HG02798 (cell line): ENCODE results near the gene ZNF536.
"Not testable (repeated sequence)": the region's sequence is repeated elsewhere in the genome, so short reads cannot be mapped to it uniquely, and the experiment has no call there.

ENCODE experiments used
- ATAC-seq: cut with Tn5 transposase; IDR thresholded peaks from one replicate; pipeline ENCODE4 v1.9.1; 2021; ENCODE audit warnings: mild to moderate bottlenecking; ENCODE audit not compliant: unreplicated experiment, poor library complexity

The ZNF536 gene

DNA sequence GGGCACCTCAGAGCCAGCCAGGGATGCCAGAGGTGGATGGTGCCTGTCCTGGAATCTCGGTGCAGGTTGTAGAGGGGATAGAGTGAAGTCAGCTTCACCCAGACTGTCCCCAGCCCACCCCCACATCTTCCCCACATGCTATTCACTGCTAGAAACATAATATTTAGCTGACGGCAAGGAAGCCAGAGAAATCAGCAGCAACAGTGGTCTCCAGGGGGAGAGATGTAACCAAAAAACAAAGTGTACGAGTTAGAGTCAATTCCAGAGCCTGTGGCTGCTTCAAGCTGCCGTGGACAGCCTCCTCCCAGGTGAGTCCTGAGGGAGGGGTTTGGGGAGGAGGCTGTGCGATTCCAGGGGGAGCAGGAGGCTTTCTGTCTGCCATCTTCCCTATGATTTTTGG, 97.6 kb downstream of the ZNF536 start:
- no peak for ATAC-seq

DNA sequence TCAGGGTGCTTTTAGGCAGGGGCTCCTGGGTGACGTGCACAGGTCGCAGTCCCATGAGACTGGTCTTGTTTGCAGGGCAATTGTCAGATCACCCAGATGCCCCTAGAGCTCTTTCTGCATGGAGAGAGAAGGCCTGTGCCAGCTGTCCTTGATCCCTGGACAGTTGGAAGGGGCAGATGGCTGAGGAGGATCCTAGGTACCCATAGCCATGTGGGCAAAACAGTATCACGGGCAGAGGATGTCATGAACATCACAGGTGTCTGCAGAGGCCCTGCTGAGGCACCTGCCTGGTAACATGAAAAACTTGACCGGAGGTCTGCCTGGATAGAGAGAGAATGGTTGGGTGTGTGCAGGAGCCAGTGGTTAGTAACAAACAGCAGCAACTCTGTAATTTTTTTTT, 99.3 kb downstream of the ZNF536 start:
- ATAC-seq = no peak

DNA sequence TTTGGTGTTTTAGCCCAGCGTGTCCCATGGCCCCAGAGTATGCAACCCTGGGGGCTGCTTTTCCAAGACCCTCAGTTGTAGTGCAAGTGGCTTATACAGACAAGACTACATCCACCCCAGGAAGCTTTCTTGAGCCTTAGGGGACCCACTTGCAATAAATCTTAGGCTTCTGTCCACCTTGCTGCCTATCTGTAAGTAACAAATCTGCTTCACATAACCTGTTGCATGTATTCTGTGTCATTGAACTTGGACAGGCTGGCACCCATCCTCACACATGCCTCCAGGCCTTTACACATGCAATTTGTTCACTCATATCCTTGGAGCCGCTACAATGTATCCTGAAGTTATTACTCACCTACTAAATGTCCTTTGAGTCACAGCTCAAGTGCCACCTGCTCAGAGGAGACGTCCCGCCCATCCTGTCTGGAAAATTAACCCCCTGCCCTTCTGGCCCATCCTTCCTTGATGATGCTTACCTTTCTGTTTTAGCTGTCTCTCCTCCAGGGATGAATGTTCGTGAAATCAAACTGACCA, 101.2 kb downstream of the ZNF536 start:
- ATAC-seq = no peak

DNA sequence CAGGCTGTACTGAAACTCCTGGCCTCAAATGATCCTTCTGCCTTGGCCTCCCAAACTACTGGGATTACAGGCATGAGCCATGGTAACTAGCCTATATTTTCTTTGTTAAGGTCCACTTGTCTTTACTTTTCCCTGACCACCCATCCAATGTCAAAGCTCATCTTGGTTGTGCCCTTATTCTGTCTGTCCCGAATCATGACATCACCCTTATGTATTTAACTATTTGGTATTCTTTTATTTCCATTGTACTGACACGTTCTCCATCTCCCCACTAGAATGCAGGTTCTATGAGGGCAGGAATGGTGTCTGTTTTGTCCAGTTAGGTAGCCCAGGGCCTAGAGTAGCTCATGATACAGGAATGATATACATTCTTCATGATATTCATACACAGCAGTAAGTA, 104.8 kb downstream of the ZNF536 start:
- ATAC-seq = no peak

DNA sequence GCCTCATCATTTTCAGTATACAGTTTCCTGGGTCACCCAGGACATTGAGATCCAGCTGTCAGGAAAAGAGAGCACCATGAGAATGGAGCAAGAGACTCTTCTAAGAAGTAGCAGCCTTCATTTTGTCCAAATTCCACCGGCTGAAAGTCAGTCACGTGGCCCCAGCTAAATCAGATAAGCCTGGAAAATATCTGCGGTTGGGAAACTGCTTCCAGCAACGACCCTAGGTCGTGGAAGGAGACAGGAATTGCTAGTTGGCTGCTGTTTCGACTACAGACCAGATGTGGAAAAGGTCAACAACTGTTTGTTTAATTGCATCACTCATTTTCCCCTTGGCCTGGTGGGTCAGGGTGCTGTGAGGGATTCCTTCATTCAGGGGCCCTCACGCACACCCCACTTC, 107.0 kb downstream of the ZNF536 start:
- no peak for ATAC-seq

DNA sequence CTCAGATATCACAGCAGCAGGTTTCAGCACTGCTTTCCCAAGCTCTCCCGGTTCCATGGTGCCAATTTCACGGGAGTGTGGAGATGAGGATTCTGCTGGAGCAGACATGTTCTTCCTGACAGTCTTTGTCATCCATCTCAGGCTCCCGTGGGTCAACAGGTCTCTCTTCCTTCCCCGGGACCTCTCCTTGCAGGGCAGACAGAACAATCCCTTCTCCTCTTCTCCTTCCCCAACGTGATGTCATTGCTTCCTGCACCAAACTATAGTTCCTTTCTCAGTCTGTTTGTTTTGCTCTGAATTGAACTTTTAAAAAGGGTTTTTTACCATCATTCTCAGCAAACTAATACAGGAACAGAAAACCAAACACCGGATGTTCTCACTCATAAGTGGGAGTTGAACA, 107.9 kb downstream of the ZNF536 start:
- ATAC-seq = no peak

DNA sequence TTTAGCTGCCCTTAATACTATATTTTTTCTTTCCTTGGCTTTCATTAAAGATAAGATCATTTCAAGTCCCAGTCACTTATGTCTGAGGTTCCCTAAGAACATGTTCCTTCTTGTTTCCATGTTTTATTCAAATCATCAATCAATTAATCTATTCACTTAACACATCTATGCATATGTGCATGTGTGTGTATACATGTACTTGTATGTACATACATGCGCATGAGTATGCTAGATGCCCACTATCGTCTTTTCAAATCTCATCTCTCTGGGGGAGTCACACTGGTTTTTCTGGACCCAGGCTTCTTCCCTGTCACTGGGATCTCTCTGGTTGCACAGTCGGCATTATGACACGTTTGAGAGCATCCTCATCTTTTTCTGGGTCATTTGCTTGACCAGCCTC, 108.9 kb downstream of the ZNF536 start:
- ATAC-seq = no peak

DNA sequence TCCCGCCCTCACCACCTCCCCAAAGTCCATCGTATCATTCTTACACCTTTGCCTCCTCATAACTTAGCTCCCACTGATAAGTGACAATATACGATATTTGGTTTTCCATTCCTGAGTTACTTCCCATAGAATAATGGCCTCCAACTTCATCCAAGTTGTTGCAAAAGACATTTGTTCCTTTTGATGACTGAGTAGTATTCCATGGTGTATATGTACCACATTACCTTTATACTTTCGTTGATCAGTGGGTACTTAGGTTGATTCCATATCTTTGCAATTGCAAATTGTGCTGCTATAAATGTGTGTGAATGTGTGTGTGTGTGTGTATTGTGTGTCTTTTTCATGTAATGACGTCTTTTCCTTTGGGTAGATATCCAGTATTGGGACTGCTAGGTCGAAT, 109.6 kb downstream of the ZNF536 start:
- no peak for ATAC-seq

DNA sequence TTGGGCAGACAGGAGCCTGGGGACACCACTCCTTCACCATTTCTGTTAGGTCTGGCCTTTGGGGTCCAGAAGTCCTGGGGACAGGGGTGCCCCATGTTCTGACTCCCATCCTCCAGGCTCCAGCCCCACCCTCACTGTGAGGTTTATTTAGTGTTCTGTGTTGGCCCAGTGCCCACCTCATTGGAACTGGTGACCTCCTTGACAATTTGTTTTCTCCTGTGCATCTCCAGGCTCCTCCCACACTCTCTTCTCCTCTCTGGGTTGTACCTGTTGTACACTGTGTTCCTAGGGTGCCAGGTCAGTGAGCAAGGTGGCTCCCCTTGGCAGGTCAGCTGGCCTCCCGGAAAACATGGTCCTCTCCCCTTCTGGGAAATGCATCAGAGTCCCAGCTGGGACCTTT, 110.8 kb downstream of the ZNF536 start:
- no peak for ATAC-seq

DNA sequence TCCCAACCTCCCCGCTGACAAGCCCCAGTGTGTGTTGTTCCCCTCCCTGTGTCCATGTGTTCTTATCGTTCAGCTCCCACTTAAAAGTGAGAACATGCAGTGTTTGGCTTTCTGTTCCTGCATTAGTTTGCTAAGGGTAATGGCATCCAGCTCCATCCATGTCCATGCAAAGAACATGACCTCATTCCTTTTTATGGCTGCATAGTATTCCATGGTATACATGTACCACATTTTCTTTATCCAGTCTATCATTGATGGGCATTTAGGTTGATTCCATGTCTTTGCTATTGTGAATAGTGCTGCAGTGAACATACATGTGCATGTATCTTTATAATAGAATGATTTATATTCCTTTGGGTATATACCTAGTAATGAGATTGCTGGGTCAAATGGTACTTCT, 114.1 kb downstream of the ZNF536 start:
- not testable (repeated sequence) for ATAC-seq

DNA sequence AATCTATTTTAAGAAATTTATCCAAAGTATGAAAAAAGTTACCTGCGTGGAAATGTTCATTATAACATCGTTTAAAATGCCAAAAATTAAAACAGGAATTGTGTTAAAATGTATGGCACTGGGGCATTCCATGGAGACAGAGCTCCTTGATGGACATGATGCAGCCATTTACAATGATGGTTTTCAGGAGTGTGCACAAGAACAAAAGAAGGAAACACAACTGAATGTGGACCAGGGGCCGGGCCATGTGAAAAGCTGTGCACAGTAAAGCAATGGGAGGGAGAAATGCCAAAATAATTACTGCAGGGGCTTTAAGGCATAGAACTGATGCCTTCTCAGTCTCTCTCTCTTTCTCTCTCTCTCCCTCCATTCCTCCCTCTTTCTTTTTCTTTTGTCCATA, 115.0 kb downstream of the ZNF536 start:
- no peak for ATAC-seq

DNA sequence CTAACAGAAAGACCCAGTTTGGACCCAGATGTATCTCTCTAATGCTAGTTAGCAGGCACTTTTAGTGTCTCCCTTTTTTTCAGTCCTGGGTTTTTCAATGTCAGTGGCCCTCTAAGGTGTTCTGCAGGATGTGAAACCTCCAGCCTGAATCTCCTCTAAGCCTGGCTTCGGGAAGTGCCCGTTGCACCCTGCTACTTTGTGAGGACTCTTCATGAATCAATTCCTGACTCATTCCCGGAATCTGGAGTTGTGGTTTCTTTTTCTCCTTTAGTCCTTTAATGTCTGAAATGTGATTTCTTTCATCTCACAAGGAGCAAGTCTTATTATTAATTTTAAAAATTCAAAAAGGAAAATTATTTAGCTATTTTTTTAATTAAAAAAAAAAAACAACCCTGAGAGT, 116.0 kb downstream of the ZNF536 start:
- no peak for ATAC-seq

DNA sequence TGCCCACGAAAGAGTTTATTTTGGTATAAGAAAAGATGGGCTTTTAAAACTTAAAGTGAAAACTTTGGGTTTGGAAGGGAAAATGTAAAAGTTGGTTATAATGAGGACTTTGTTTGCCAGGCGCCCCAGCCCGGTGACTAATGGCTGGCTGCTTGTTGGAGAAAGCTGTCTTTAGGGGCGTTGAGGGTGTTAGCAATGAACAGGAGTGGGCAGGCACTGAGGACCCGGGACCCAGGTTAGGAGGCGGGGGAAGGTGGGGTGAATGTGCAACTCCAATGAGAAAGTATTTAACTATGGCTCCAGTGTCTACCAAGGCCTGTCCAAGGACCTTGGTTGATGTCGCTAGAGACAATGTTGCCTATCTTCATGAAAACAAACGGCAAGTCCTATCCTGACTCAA, 118.6 kb downstream of the ZNF536 start:
- ATAC-seq = no peak

DNA sequence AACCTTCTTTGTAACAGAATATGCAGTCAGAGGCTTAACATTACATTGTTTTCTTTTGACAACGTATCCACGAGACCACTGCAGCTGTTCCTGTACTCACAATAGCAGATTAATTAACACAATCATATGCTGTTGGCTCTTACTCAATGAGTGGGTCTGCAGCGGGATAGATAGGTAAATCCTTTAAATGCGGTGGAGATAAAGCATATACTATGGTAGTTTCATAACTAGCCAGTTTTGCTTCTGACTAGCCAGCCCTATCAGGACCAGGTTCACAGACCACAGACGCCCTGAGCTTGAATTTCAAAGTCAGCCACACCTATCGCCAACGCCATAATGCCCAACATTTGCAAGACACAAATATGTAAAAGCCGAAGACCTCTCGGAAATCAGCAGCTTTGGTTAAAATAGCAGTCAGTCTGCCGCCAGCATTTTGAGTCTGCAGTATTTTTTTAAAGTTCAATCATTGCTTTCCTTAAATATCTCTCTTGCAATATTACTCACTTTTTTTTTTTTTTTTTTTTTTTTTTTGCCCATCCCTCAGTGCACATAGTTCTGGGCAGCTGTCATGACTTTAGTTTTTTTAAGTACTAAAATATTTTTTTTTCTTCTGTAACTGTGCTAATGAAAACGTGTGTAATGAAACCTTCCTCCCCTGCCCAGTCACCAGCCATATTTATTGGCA, 120.5 kb downstream of the ZNF536 start:
- no peak for ATAC-seq

DNA sequence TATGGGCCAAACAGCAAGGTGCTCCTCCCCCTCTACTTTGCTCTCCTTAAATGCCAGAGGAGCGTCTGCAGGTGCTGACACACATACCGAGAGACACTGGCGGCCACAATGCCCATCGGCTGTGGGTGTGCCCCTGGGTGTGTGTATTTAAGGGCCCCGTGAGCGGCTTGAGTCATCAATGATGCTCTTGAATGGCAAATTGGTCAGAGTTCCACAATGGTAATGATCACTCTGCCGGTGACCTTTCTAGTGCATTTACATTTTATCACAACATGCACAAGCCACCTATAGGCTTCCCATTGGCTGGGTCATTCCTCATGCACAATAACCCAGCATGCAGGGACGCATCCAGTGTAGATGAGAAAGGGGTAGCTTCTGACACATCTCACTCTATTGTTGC, 124.8 kb downstream of the ZNF536 start:
- no peak for ATAC-seq

DNA sequence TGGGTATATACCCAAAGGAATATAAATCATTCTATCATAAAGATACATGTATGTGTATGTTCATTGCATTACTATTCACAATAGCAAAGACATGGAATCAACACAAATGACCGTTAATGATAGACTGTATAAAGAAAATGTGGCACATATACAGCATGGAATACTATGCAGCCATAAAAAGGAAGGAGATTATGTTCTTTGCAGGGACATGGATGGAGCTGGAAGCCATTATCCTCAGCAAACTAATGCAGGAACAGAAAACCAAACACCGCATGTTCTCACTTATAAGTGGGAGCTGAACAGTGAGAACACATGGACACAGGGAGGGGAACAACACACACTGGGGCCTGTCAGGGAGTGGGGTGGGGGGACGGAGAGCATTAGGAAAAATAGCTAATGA, 125.9 kb downstream of the ZNF536 start:
- not testable (repeated sequence) for ATAC-seq

DNA sequence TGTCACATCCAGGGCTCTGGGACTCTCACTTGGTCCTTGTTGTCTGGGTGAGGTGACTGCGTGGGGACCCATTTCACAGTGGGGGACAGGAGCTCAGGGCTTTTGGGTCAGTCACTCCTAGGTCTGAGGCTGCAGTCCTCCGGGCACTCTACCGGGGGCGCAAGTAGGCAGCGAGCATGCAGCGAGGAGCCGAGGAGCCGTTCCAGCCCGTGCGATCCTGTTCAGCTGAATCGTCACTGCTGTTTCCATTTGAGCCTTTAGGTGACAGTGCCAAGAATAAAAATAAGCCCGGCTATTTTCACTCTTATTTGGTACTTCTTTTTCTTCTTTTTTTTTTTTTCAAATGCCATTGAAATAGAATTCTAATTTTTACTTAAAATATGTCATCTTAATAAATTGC, 126.5 kb downstream of the ZNF536 start:
- ATAC-seq = no peak

DNA sequence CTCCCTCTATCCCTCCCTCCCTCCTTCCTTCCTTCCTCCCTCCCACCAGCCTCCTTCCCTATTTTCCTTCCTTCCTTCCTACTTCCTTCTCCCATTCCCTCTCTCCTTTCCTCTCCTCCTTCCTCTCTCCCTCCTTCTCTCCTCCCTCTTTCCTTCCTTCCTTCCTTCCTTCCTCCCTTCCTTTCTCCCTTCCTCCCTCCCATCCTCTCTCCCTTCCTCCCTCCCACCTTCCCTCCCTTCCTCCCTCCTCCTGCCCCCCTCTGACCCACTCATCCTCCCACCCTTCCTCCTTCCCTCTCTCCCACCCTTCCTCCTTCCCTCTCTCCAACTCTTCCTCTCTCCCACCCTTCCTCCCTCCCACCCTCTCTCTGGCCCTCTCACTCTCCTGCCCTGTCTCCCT, 132.1 kb downstream of the ZNF536 start:
- no peak for ATAC-seq

DNA sequence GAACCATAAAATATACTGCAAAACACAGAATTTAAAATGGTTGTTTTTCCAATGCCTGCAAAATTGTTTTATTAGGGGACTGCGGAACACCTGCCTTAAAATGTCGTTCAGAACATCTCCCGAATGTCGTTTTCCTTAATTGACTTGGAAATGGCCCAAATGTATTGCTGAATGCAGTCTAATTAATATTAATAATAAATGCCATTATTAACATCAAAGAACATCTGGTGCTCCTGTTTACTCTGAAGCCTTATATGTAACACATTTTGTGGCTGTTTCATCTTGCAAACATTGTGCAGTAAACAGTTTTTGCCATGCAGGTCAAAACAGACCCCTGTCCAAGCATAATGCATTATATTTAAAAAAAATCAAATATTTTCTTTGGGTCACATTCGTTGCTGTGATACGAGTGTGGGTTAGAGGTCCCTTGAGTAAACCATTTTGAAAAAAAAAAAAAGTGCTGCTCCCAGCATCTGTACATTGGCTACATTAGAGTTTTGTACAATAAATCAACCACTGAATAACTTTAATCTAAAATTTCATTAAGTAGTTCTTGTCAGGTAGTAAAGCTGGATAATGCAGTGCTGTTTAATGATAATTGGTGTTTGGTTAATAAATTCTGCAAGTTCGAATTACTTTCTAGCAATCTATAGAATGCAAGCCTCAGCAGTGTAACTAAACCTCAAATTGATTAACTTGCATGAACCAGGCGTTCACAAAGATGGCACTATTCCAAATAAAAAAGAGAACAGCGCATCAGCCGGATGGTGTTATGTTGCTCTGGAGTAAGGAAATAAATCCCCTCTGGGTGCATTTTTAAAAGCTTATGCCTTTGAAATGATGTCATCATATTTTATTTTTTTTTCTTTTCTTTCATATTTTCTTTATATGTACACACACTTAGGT, 140.2 kb downstream of the ZNF536 start:
- no peak for ATAC-seq

DNA sequence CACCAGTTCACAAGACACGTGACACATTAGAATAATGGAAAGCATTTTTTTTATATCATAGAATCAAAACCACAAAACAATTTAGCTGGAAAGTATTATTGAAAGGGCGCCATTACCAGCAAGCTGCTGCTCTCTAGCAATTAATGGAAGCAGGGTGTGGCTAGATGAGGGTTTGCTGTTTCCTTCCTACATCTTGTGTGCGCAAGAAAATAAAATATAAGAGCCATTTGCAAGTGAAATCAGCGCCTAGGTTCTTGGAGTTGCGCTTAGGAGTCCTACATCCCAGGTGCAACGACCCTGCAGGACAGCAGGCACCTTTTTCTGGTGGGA, 140.9 kb downstream of the ZNF536 start:
- no peak for ATAC-seq

DNA sequence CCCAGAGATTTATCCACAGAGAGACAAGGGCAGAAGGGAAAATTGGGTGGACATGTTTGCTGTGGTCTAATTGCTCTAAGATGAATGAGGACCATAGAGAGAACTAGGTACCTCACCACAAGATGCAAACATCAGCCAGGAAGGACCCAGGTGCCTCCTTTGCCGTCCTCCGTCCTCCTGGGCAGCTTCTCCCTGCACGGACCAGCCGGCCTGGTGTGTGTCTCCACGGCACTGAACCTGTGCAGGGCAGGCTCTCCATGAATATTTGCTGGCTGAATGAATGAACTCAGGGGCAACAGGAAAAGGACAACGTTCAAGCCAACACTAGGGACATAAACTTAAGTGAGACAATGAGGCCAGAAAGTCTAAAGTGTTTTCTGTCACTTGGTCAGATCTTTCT, 143.9 kb downstream of the ZNF536 start:
- no peak for ATAC-seq

DNA sequence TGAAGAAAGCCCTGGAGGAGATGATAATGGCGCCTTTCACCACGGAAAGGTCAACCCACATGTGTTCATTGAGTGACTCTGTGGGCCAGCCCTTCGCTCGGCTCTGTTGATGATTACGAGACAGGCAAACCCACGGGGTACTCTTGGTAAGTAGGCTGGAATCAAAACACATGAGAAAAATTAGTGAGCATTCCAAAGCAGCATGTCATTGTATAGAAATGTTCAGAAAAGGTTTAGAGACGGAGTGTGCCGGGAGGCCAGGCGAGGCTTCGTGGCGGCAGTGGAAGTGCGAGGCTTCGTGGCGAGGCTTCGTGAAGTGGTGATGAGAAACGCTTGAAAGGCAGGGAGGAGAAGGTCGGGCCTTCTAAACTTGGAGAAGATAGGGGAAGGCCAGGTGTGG, 144.3 kb downstream of the ZNF536 start:
- no peak for ATAC-seq
